ENCODE data around the gene CLCN7.

The CLCN7 gene

DNA sequence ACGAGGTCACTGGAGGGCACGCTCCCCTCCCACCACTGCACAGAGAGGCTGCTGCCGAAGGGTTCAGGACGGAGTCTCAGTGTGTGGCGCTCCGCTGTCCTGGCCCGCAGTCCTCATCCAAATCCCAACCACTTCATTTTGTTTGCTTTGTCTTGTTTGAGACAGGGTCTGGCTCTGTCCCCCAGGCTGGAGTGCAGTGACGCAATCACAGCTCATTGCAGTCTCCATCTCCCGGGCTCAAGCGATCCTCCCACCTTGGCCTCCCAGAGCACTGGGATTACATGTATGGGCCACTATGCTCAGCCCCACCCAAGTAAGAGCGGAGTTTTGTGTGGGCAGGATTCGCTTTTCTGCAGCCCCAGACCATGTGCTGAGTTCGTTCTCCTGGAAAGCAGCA is 73.1 kb downstream of the CLCN7 start:
- no peak for DNase-seq (ENCODE audit: low read depth in 2 of 2)

DNA sequence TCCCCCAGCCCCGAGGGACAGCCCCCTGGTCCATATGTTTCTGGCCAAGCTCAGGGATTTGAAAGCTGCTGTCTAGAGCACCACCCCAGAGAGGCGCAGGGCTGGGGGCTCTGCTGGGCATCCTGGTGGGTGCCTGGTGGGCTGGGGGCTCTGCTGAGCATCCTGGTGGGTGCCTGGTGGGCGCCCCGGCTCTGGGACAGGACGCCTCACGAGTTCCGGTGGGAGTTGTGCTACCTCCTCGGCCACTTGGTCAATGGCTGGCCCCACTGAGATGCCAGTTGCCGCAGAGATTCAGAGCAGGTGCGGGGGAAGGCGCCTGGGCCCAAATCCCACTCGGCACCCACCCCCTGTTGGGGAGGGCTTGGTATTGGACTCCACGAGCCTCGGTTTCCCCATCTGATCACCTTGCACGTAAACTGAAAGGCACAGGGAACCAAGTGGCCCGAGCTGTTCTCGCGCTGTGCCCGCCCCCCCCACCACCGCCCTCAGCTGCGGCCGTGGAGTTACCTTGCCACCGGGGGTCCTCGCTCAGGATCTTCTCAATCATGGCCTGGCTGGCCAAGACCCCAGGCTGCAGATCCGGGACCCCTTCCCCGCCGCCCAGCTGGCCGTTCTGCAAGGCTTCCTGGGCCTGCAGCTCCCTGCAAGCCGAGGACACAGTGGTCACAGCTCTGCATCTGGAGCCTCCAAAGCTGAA is 73.6 kb downstream of the CLCN7 start:
- DNase-seq (ENCODE audit: low read depth in 2 of 2): no peak

DNA sequence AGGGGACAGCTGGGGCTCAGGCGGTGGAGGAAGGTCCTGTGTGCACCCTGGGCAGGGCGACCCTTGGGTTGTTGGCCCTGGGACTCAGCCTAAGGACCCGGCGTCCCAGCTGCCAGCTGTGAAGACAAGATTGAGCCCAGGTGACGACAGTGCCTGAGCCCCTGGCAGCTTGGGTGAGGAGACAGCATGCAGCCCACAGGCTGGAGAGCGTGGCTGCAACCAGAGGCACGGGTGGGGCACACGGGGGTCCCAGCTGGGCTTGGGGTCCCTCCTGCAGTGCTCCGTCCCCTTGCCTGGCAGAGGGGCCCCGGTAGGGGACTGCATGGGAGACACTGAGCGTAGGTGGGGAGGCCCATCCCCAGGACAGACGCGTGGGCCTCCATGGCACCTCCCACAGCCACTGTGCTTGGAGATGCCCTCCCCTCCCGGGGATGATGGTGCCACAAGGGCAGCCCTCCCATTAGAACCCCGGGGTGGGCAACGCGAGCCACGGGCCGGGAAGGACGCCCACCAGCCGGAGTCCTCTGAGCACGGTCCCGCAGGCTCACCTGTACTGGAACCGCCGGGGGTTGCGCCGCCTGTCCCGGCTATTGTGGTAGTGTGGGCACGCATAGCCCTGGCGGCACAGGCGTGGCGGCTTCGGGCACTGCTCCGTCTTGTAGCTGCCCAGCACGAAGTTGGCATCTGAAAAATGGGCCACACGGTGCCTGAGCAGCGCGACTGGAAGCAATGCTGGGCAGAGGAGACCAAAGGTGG is 75.8 kb downstream of the CLCN7 start:
- DNase-seq (ENCODE audit: low read depth in 2 of 2): no peak

DNA sequence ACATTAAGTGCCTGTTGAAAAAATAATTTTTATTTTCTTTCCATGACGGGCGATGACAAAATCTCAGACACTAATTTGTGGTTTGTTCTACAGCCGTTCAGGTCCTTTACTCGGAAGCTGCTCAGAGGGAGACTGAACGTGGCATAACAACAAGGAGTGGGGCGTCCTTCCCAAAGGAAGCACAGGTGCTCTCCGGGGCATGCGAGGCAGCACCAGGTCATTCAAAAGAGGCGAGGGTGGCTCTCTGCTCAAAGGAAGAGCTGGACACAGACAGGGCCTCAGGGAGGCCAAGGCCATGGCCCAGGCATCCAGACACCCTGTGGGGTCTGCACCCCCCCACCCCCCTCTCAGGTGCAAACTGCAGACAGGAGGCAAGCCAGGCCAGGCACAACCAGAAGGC is 76.5 kb downstream of the CLCN7 start:
- DNase-seq (ENCODE audit: low read depth in 2 of 2): no peak

DNA sequence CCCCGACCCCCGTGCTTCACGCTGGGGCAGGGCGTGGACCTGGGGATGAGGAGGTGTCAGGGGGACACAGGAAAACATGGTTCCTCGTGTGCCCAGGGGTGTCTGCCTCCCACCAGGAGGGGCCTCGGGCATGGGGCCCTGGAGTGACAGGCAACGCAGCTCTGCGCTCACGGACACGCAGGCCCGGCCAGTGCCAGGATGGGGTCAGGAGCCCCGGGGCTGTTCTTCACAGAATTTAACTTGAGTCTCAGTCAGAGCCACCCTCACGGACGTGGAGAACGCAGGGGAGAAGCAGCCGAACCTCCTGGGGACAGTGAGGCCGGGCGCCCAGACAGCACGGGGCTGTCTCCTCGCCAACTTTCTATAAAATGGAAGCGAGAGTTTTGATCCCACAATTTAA is 77.0 kb downstream of the CLCN7 start:
- no peak for DNase-seq (ENCODE audit: low read depth in 2 of 2)

DNA sequence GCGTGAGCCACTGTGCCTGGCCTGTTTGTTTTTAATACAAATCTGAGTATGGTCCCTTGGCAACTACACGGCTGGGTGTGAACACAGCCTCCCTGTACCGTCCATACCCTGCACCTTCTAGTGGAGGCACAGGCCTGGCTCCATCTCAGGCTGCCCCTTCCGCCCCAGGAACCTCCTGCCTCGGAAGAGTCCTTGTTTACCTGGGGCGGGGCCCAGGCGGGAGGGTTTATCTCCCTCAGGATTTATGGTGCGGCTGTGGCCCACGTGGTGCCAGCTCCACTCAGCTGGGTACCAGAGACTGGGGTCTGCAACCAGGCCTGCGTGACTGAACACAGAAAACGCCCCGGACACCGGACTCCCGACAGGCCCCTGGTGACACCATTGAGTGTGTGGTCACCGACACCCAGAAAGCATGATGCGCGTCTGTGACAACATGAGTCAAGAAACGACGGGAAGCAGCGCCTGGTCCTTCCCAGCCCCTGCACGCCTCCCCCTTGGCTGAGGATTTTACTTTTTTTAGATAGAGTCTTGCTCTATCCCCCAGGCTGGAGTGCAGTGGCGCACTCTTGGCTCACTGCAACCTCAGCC is 79.3 kb downstream of the CLCN7 start:
- DNase-seq (ENCODE audit: low read depth in 2 of 2): no peak
